ENCODE data around the gene MAU2. TPM values are rescaled to one million over a fixed set of nuclear protein-coding genes. Genes with fewer than 3 reads are reported as not detected.

The MAU2 gene
- total and polyA plus RNA-seq, 2 of the 13 experiments (the other 11 are each of a cell fraction or from before 2014, with no cell fraction given), result 16.8 to 33.8 TPM

DNA sequence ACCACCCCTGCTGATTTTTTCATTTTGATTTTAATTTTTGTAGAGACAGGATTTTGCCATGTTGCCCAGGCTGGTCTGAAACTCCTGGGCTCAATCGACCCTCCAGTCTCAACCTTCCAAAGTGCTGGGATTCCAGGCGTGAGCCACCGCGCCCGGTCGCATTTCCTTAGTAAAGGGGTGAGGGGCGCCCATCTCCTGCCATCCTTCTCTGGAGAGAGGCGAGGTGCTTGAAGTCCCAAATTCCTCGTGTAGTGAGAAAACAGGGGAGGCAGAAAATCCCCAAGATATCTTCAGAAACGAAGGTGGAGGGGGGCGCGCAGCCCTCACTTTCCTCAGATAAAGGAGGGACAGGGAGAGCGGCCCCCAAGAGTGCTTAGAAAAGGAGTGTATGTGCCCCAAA lies 63.9 kb downstream of the MAU2 start:
- Histone ChIP-seq H3K36me3 (replicated peaks in 1 of 2; ENCODE audit: control insufficient read depth in 1 of 2, insufficient read depth in 2 of 2, low read length in 2 of 2) (no peaks in the 10 kb centered on the region), H3K4me2 (ENCODE audit: low read depth, low read length) (peak overlapping the region; percentile 56; the same call in 1 of the 2 replicates), H3K79me2 (ENCODE audit: insufficient read depth, low read length) (peaks cover 29% of the 10 kb centered on the region), H3K27ac (ENCODE audit: extremely low read length, insufficient read depth, low read length) (no peak overlapping the region), H4K20me1 (ENCODE audit: insufficient read depth, low read length) (no peaks in the 10 kb centered on the region), H3K27me3 (ENCODE audit: control insufficient read depth in 1 of 2, insufficient read depth in 2 of 2, low read length in 2 of 2) (no peaks in the 10 kb centered on the region; a peak in 1 of 5 replicates), H3K4me3 (replicated peaks in 1 of 3; ENCODE audit: insufficient read depth in 1 of 3, low read depth in 2 of 3, low read length in 3 of 3) (no peak overlapping the region), H2AFZ (ENCODE audit: low read length) (no peak overlapping the region), H3K9ac (ENCODE audit: insufficient read depth, low read depth, low read length) (peak overlapping the region; percentile 57; the same call in 1 of the 2 replicates), H3K4me1 (ENCODE audit: insufficient read depth, low read length) (peaks cover 64% of the 10 kb centered on the region), H3K9me3 (ENCODE audit: low read length) (no peaks in the 10 kb centered on the region)
- POLR2A ChIA-PET, result interaction anchor here (1.5 to 2.4 kb wide), 3 partner anchors 11 to 23 kb away, joined by 3 to 24 read pairs (median 5); partner anchors contain the start of gene GATAD2A
- CTCF ChIA-PET (ENCODE audit: low intra/inter-chr PET ratio, low total read pairs), result no interaction called here
- no peak for DNase-seq (ENCODE audit: low spot score)
- WGBS (ENCODE audit: low lambda C conversion rate), result 97% methylated on average over 13 of the region's 13 CpGs
- in situ Hi-C loops (cut with HindIII; ENCODE audit: extremely low pct_ligation_motif_present, low pct_unique_long_range_greater_than_20kb), result no loop called here
- intact Hi-C loops (cut with micrococcal nuclease; ENCODE audit: unreplicated experiment), result no loop called here
- no peak for ATAC-seq
- BruUV-seq (replicated peaks), result TSS peak; percentile 84
- TF ChIP-seq, protein P1, sequence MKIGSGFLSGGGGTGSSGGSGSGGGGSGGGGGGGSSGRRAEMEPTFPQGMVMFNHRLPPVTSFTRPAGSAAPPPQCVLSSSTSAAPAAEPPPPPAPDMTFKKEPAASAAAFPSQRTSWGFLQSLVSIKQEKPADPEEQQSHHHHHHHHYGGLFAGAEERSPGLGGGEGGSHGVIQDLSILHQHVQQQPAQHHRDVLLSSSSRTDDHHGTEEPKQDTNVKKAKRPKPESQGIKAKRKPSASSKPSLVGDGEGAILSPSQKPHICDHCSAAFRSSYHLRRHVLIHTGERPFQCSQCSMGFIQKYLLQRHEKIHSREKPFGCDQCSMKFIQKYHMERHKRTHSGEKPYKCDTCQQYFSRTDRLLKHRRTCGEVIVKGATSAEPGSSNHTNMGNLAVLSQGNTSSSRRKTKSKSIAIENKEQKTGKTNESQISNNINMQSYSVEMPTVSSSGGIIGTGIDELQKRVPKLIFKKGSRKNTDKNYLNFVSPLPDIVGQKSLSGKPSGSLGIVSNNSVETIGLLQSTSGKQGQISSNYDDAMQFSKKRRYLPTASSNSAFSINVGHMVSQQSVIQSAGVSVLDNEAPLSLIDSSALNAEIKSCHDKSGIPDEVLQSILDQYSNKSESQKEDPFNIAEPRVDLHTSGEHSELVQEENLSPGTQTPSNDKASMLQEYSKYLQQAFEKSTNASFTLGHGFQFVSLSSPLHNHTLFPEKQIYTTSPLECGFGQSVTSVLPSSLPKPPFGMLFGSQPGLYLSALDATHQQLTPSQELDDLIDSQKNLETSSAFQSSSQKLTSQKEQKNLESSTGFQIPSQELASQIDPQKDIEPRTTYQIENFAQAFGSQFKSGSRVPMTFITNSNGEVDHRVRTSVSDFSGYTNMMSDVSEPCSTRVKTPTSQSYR (CRISPR knock-in tag; IDR thresholded peaks at IDR 0.05; ENCODE audit: borderline replicate concordance), result no peak
- TF ChIP-seq JUNB (CRISPR knock-in tag; IDR thresholded peaks at IDR 0.05; ENCODE audit: borderline replicate concordance), result no peak
- TF ChIP-seq, protein P2, sequence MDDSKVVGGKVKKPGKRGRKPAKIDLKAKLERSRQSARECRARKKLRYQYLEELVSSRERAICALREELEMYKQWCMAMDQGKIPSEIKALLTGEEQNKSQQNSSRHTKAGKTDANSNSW (CRISPR knock-in tag; IDR thresholded peaks at IDR 0.05; ENCODE audit: borderline replicate concordance), result no peak
- TF ChIP-seq ZNF839 (CRISPR knock-in tag; IDR thresholded peaks at IDR 0.05; ENCODE audit: borderline replicate concordance), result no peak
- TF ChIP-seq MIER2 (CRISPR knock-in tag; IDR thresholded peaks at IDR 0.05), result no peak
- TF ChIP-seq ZNF850 (CRISPR knock-in tag; conservative IDR thresholded peaks at IDR 0.05), result no peak
- no peak for TF ChIP-seq TRIM24 (CRISPR knock-in tag; IDR thresholded peaks at IDR 0.05)
- no peak for TF ChIP-seq ZNF343 (CRISPR knock-in tag; IDR thresholded peaks at IDR 0.05)
- TF ChIP-seq PHB2 (IDR thresholded peaks at IDR 0.05; ENCODE audit: partially characterized antibody), result no peak
- TF ChIP-seq, protein P3, sequence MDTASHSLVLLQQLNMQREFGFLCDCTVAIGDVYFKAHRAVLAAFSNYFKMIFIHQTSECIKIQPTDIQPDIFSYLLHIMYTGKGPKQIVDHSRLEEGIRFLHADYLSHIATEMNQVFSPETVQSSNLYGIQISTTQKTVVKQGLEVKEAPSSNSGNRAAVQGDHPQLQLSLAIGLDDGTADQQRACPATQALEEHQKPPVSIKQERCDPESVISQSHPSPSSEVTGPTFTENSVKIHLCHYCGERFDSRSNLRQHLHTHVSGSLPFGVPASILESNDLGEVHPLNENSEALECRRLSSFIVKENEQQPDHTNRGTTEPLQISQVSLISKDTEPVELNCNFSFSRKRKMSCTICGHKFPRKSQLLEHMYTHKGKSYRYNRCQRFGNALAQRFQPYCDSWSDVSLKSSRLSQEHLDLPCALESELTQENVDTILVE (CRISPR knock-in tag; IDR thresholded peaks at IDR 0.05), result no peak
- no peak for TF ChIP-seq YEATS4 (CRISPR knock-in tag; IDR thresholded peaks at IDR 0.05; ENCODE audit: borderline replicate concordance)
- TF ChIP-seq ZSCAN12 (CRISPR knock-in tag; IDR thresholded peaks at IDR 0.05), result no peak
- no peak for TF ChIP-seq ZIK1 (CRISPR knock-in tag; IDR thresholded peaks at IDR 0.05; ENCODE audit: borderline replicate concordance, low read depth)
- TF ChIP-seq, protein P4, sequence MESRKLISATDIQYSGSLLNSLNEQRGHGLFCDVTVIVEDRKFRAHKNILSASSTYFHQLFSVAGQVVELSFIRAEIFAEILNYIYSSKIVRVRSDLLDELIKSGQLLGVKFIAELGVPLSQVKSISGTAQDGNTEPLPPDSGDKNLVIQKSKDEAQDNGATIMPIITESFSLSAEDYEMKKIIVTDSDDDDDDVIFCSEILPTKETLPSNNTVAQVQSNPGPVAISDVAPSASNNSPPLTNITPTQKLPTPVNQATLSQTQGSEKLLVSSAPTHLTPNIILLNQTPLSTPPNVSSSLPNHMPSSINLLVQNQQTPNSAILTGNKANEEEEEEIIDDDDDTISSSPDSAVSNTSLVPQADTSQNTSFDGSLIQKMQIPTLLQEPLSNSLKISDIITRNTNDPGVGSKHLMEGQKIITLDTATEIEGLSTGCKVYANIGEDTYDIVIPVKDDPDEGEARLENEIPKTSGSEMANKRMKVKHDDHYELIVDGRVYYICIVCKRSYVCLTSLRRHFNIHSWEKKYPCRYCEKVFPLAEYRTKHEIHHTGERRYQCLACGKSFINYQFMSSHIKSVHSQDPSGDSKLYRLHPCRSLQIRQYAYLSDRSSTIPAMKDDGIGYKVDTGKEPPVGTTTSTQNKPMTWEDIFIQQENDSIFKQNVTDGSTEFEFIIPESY (CRISPR knock-in tag; IDR thresholded peaks at IDR 0.05), result no peak
- no peak for TF ChIP-seq ZNF879 (CRISPR knock-in tag; IDR thresholded peaks at IDR 0.05)
- no peak for FAIRE-seq

All from HepG2 (cell line).